PFSK-1 (cell line): Measurements from ENCODE around the gene FXYD4.

Source experiments
- POLR2AphosphoS5 ChIP-seq: IDR thresholded peaks from 2 replicates; pipeline ENCODE4 v1.6.1; 2012; ENCODE audit warnings: low read depth, mild to moderate bottlenecking, control low read depth, low read length, moderate library complexity
- SIN3A ChIP-seq: IDR thresholded peaks from 2 replicates; pipeline ENCODE4 v1.6.1; 2012; ENCODE audit warnings: mild to moderate bottlenecking, low read length, moderate library complexity, borderline replicate concordance; ENCODE audit not compliant: insufficient read depth
- TAF1 ChIP-seq: IDR thresholded peaks from 2 replicates; pipeline ENCODE4 v1.6.1; 2012; ENCODE audit warnings: low read length, control low read depth, borderline replicate concordance; ENCODE audit not compliant: insufficient read depth
- TF ChIP-seq, protein P1 (sequence below), 2 experiments: IDR thresholded peaks; 2 replicates each; pipeline versions ENCODE4 v1.6.1 to v1.8.0; 2011 to 2012; ENCODE audit warnings: low read depth in 2 of 2, low read length in 2 of 2, control low read depth in 1 of 2, inconsistent platforms in 1 of 2, mild to moderate bottlenecking in 1 of 2, moderate library complexity in 1 of 2; ENCODE audit not compliant: insufficient read depth in 1 of 2

GRCh38 chr10:43340619-43341018 is 30.8 kb upstream of the FXYD4 start:
- TF ChIP-seq SIN3A (no peak), POLR2AphosphoS5 (no peak), TAF1 (no peak)
- TF ChIP-seq, protein P1, sequence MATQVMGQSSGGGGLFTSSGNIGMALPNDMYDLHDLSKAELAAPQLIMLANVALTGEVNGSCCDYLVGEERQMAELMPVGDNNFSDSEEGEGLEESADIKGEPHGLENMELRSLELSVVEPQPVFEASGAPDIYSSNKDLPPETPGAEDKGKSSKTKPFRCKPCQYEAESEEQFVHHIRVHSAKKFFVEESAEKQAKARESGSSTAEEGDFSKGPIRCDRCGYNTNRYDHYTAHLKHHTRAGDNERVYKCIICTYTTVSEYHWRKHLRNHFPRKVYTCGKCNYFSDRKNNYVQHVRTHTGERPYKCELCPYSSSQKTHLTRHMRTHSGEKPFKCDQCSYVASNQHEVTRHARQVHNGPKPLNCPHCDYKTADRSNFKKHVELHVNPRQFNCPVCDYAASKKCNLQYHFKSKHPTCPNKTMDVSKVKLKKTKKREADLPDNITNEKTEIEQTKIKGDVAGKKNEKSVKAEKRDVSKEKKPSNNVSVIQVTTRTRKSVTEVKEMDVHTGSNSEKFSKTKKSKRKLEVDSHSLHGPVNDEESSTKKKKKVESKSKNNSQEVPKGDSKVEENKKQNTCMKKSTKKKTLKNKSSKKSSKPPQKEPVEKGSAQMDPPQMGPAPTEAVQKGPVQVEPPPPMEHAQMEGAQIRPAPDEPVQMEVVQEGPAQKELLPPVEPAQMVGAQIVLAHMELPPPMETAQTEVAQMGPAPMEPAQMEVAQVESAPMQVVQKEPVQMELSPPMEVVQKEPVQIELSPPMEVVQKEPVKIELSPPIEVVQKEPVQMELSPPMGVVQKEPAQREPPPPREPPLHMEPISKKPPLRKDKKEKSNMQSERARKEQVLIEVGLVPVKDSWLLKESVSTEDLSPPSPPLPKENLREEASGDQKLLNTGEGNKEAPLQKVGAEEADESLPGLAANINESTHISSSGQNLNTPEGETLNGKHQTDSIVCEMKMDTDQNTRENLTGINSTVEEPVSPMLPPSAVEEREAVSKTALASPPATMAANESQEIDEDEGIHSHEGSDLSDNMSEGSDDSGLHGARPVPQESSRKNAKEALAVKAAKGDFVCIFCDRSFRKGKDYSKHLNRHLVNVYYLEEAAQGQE (IDR thresholded peaks at IDR 0.05; ENCODE audit: insufficient read depth in 1 of 2, low read depth in 2 of 2, low read length in 2 of 2), result no peak
